ENCODE data around the gene CAMK2D. TPM values are rescaled to one million over a fixed set of nuclear protein-coding genes. Genes with fewer than 3 reads are reported as not detected.

The CAMK2D gene
- total and polyA plus RNA-seq, 2 donors from 2014 or later: 9.1 to 34.7 TPM

DNA sequence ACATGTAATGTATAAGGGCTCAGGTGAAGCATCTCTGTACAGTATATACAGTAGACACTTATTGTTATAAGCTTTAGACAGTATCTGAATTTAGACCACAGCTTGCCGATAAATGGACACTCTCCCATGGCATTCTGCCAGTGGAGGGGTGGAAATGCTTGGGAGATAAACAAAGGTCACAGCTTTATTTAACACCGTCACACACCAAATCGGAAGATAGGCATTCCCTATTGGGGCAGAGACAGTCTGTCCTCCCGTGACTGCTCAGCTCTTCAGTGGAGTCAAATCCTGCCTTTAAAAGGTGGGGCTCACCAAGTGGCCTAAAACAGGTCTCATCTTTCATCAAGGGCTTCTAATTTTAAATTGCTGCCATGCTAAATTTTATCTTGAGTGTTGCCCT, 178.8 kb downstream of the CAMK2D start:
- Histone ChIP-seq H3K4me3 (ENCODE audit: low read length in 3 of 3) (no peak overlapping the region), H3K9ac (ENCODE audit: low read length in 3 of 3) (no peak overlapping the region), H3K27ac (ENCODE audit: low read depth in 2 of 2, low read length in 2 of 2) (no peak overlapping the region), H3K27me3 (ENCODE audit: control insufficient read depth, insufficient read depth, low read length) (no peaks in the 10 kb centered on the region), H3K4me1 (ENCODE audit: control insufficient read depth in 2 of 3, insufficient read depth in 2 of 3, low read depth in 1 of 3, low read length in 3 of 3) (no peaks in the 10 kb centered on the region), H3K9me3 (ENCODE audit: control insufficient read depth in 2 of 3, insufficient read depth in 1 of 3, low read length in 3 of 3) (no peaks in the 10 kb centered on the region), H3K36me3 (ENCODE audit: control insufficient read depth in 2 of 3, insufficient read depth in 3 of 3, low read length in 3 of 3) (no peaks in the 10 kb centered on the region)
- intact Hi-C loops (cut with DNase I): no loop called here
- DNase-seq (no peak), FAIRE-seq (no peak)
- TF ChIP-seq, protein P1, sequence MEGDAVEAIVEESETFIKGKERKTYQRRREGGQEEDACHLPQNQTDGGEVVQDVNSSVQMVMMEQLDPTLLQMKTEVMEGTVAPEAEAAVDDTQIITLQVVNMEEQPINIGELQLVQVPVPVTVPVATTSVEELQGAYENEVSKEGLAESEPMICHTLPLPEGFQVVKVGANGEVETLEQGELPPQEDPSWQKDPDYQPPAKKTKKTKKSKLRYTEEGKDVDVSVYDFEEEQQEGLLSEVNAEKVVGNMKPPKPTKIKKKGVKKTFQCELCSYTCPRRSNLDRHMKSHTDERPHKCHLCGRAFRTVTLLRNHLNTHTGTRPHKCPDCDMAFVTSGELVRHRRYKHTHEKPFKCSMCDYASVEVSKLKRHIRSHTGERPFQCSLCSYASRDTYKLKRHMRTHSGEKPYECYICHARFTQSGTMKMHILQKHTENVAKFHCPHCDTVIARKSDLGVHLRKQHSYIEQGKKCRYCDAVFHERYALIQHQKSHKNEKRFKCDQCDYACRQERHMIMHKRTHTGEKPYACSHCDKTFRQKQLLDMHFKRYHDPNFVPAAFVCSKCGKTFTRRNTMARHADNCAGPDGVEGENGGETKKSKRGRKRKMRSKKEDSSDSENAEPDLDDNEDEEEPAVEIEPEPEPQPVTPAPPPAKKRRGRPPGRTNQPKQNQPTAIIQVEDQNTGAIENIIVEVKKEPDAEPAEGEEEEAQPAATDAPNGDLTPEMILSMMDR (IDR thresholded peaks at IDR 0.05; ENCODE audit: borderline replicate concordance, extremely low read depth, insufficient read depth): no peak

DNA sequence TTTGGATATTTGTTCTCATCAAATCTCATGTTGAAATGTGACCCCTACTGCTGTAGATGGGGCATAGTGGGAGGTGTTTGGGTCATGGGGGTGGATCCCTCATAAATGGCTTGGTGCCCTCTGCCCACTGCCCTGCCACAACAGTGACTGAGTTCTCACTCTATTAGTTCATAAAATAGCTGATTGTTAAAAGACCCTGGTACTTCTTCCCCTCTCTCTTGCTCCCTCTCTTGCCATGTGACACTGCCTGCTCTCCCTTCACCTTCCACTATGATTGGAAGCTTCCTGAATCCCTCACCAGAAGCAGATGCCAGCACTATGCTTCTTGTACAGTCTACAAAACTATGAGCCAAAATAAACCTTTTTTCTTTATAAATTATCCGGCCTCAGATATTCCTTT, 182.2 kb downstream of the CAMK2D start:
- Histone ChIP-seq H3K27ac (ENCODE audit: low read depth in 2 of 2, low read length in 2 of 2) (no peak overlapping the region), H3K9me3 (ENCODE audit: control insufficient read depth in 2 of 3, insufficient read depth in 1 of 3, low read length in 3 of 3) (no peaks in the 10 kb centered on the region), H3K9ac (ENCODE audit: low read length in 3 of 3) (no peak overlapping the region), H3K4me1 (ENCODE audit: control insufficient read depth in 2 of 3, insufficient read depth in 2 of 3, low read depth in 1 of 3, low read length in 3 of 3) (peaks cover 0 to 4% (median 2%) of the 10 kb centered on the region in 3 donors), H3K4me3 (ENCODE audit: low read length in 3 of 3) (no peak overlapping the region), H3K36me3 (ENCODE audit: control insufficient read depth in 2 of 3, insufficient read depth in 3 of 3, low read length in 3 of 3) (no peaks in the 10 kb centered on the region), H3K27me3 (ENCODE audit: control insufficient read depth, insufficient read depth, low read length) (no peaks in the 10 kb centered on the region)
- TF ChIP-seq, protein P1 (IDR thresholded peaks at IDR 0.05; ENCODE audit: borderline replicate concordance, extremely low read depth, insufficient read depth): no peak
- DNase-seq (no peak), FAIRE-seq (no peak)
- intact Hi-C loops (cut with DNase I): no loop called here

DNA sequence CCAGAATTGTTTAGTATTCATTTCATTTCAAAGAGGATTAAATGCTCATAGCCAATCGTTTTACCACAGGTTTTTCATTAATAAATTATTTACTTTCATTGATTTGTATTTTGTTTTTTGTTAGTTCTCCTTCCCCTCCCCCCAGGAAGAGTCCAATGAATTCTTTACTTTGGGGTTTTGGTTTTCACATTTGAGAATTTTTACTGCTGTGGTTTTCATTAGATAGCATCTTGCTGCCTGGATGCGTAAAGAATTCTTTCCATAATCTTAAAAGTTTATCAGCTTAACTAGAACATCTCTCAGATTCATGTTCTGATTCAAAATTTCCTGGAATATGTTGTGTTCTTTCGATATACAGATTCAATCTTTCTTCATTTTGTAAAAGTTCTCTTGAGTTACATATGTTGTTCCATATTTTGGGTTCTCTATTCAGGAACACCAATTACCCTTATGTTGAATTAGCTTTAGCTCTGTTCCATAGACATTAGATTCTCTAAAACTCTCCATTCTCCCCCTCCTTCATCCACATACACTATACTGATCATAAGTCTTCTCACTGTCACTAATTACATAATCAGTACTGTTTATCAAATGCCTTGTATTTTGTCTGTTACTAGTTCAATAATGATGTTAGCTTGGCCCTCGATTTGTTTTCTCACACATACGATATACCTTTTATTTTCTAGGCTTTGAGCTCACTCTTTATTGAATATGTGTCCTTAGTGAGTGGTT, 184.4 kb downstream of the CAMK2D start:
- no peak for FAIRE-seq

More for the DNA sequence above, 184.4 kb downstream of the CAMK2D start:
- no peaks in the 10 kb centered on the region for H3K36me3 ChIP-seq (ENCODE audit: control insufficient read depth in 2 of 3, insufficient read depth in 3 of 3, low read length in 3 of 3)
- peaks cover 0 to 4% (median 2%) of the 10 kb centered on the region in 3 donors for H3K4me1 ChIP-seq (ENCODE audit: control insufficient read depth in 2 of 3, insufficient read depth in 2 of 3, low read depth in 1 of 3, low read length in 3 of 3)
- no peaks in the 10 kb centered on the region for H3K9me3 ChIP-seq (ENCODE audit: control insufficient read depth in 2 of 3, insufficient read depth in 1 of 3, low read length in 3 of 3)
- no peak overlapping the region for H3K27ac ChIP-seq (ENCODE audit: low read depth in 2 of 2, low read length in 2 of 2)
- no peak for DNase-seq
- TF ChIP-seq, protein P1 (IDR thresholded peaks at IDR 0.05; ENCODE audit: borderline replicate concordance, extremely low read depth, insufficient read depth): no peak
- intact Hi-C loops (cut with DNase I): no loop called here
- no peaks in the 10 kb centered on the region for H3K27me3 ChIP-seq (ENCODE audit: control insufficient read depth, insufficient read depth, low read length)
- H3K4me3 ChIP-seq (ENCODE audit: low read length in 3 of 3): no peak overlapping the region
- H3K9ac ChIP-seq (ENCODE audit: low read length in 3 of 3): no peak overlapping the region
